ENCODE measurements around the gene TSPAN4. TPM values are rescaled to one million over a fixed set of nuclear protein-coding genes. Genes with fewer than 3 reads are reported as not detected.

The TSPAN4 gene
- total and polyA plus RNA-seq, 9 of the 15 experiments (the other 6 are each of a cell fraction or from before 2014, with no cell fraction given), result 0.07 to 31.0 (median 15.7) TPM

- Histone ChIP-seq H3K4me2 (ENCODE audit: insufficient read depth, low read length) (peak overlapping the region; percentile 85), H3K79me2 (ENCODE audit: control insufficient read depth, insufficient read depth, low read length) (peaks cover 57% of the 10 kb centered on the region), H3K9me1 (ENCODE audit: control insufficient read depth, insufficient read depth, low read length) (peaks cover 2% of the 10 kb centered on the region), H4K20me1 (replicated peaks; ENCODE audit: control insufficient read depth, insufficient read depth, low read length) (peaks cover 7% of the 10 kb centered on the region), H2AFZ (ENCODE audit: low read depth, low read length) (no peak overlapping the region), H3K27me3 (ENCODE audit: control insufficient read depth in 2 of 2, insufficient read depth in 2 of 2, low read length in 2 of 2) (no peaks in the 10 kb centered on the region), H3K9ac (ENCODE audit: insufficient read depth in 1 of 2, low read depth in 2 of 2, low read length in 2 of 2) (peak overlapping the region in 1 of 2 experiments; percentile 88; a peak in 2 of 4 replicates), H3K4me3 (peak overlapping the region; percentile 87; the same call in 1 of the 2 replicates), H3K4me1 (replicated peaks in 1 of 2; ENCODE audit: control insufficient read depth in 2 of 2, insufficient read depth in 2 of 2, low read length in 2 of 2) (peaks cover 21 to 90% of the 10 kb centered on the region in 2 experiments; a peak in 4 of 5 replicates), H3K27ac (ENCODE audit: extremely low read depth, low read depth, low read length) (peak overlapping the region; percentile 56; the same call in 1 of the 3 replicates), H3K36me3 (ENCODE audit: control insufficient read depth, insufficient read depth, low read length) (peaks cover 49% of the 10 kb centered on the region; the same call in 2 of the 3 replicates), H3K9me3 (replicated peaks; ENCODE audit: control insufficient read depth, insufficient read depth, low read depth, low read length) (no peaks in the 10 kb centered on the region)
- intact Hi-C loops (cut with micrococcal nuclease), result no loop called here
- ATAC-seq (no peak), FAIRE-seq (no peak), DNase-seq (ENCODE audit: extremely low read depth in 1 of 4, low spot score in 3 of 4) (no peak)
- CTCF ChIA-PET (ENCODE audit: low intra/inter-chr PET ratio), result no interaction called here
- WGBS (ENCODE audit: insufficient coverage, low coverage, missing lambda C conversion rate), result 75% methylated on average over 25 of the region's 31 CpGs
- TF ChIP-seq DPF2 (IDR thresholded peaks at IDR 0.05) (0 out of 2 replicates have a peak, but pooled peaks have one; percentile 4), BRD4 (IDR thresholded peaks at IDR 0.05) (no peak), HDGF (IDR thresholded peaks at IDR 0.05) (0 out of 2 replicates have a peak, but pooled peaks have one; percentile 4), TRIM25 (IDR thresholded peaks at IDR 0.05; ENCODE audit: borderline replicate concordance) (no peak), POLR2G (IDR thresholded peaks at IDR 0.05; ENCODE audit: low read depth, low read length) (peak; percentile 71), RBFOX2 (IDR thresholded peaks at IDR 0.05; ENCODE audit: low read depth, low read length) (peak; percentile 63), ZNF263 (CRISPR knock-in tag; IDR thresholded peaks at IDR 0.05; ENCODE audit: borderline replicate concordance) (no peak), ZBTB33 (CRISPR knock-in tag; IDR thresholded peaks at IDR 0.05) (peak; percentile 92), ZNF121 (CRISPR knock-in tag; conservative IDR thresholded peaks at IDR 0.05) (peak; percentile 55)
- POLR2A ChIA-PET, result interaction anchor here (0.7 to 2.2 kb wide), 8 partner anchors 8 to 80 kb away, joined by 3 to 20 read pairs (median 3); partner anchors contain the start of genes PNPLA2, POLR2L and TSPAN4
- in situ Hi-C loops (cut with MboI), result no loop called here
- TSS peak; percentile 64 for BruUV-seq (replicated peaks)
These were observed 8.0 kb upstream of the TSPAN4 start for GRCh38 chr11:834371-835316.

Measured in K562 (cell line).